Mesenchymal stem cell (in vitro differentiated cells and primary cell): Measurements from ENCODE around the gene DAGLB.

ENCODE experiments used
- DNase-seq: peaks from one replicate; pipeline ENCODE4 v3.0.0-alpha.2; 2013
- H2AFZ ChIP-seq: one replicate; pipeline ENCODE4 v1.6.1; 2013; ENCODE audit warnings: low read depth, mild to moderate bottlenecking, control low read depth, inconsistent platforms, low read length, moderate library complexity
- H2AK5ac ChIP-seq: 2 replicates; pipeline ENCODE4 v1.6.1; 2013; ENCODE audit warnings: low read length, moderate library complexity, mild to moderate bottlenecking, inconsistent platforms; ENCODE audit not compliant: severe bottlenecking
- H2BK120ac ChIP-seq: one replicate; pipeline ENCODE4 v1.6.1; 2013; ENCODE audit warnings: low read depth, mild to moderate bottlenecking, inconsistent platforms, low read length, moderate library complexity
- H2BK12ac ChIP-seq, 2 experiments: one replicate each; pipeline ENCODE4 v1.6.1; 2013; ENCODE audit warnings: inconsistent platforms in 2 of 2, low read length in 2 of 2, mild to moderate bottlenecking in 2 of 2, moderate library complexity in 2 of 2, control low read depth in 1 of 2
- H2BK15ac ChIP-seq: one replicate; pipeline ENCODE4 v1.6.1; 2013; ENCODE audit warnings: mild to moderate bottlenecking, low read depth, inconsistent platforms; ENCODE audit not compliant: poor library complexity, severe bottlenecking
- H2BK5ac ChIP-seq: 2 replicates; pipeline ENCODE4 v1.6.1; 2013; ENCODE audit warnings: low read depth, mild to moderate bottlenecking, low read length, control low read depth, inconsistent platforms; ENCODE audit not compliant: poor library complexity, severe bottlenecking
- H3K14ac ChIP-seq, 2 experiments: one replicate each; pipeline ENCODE4 v1.6.1; 2013; ENCODE audit warnings: inconsistent platforms in 2 of 2, low read length in 2 of 2, control low read depth in 1 of 2, mild to moderate bottlenecking in 1 of 2, moderate library complexity in 1 of 2
- H3K18ac ChIP-seq, 2 experiments: one replicate each; pipeline ENCODE4 v1.6.1; 2013; ENCODE audit warnings: inconsistent platforms in 2 of 2, low read length in 2 of 2, control low read depth in 1 of 2, low read depth in 1 of 2, mild to moderate bottlenecking in 1 of 2
- H3K23ac ChIP-seq, 2 experiments: one replicate each; pipeline ENCODE4 v1.6.1; 2013; ENCODE audit warnings: inconsistent platforms in 2 of 2, low read length in 2 of 2, mild to moderate bottlenecking in 2 of 2, moderate library complexity in 2 of 2, control low read depth in 1 of 2
- H3K27ac ChIP-seq: 2 replicates; pipeline ENCODE4 v1.5.1; 2013; ENCODE audit warnings: mild to moderate bottlenecking, moderate library complexity, low read length, control low read depth, inconsistent platforms; ENCODE audit not compliant: poor library complexity, severe bottlenecking
- H3K27me3 ChIP-seq, 2 experiments: 2 replicates each; pipeline versions ENCODE4 v1.6.1 to v1.7.0; 2013; ENCODE audit warnings: low read length in 2 of 2, mild to moderate bottlenecking in 2 of 2, moderate library complexity in 2 of 2, control low read depth in 1 of 2, inconsistent platforms in 1 of 2; ENCODE audit not compliant: control insufficient read depth in 1 of 2, insufficient read depth in 1 of 2
- H3K36me3 ChIP-seq, 2 experiments: 2 replicates each; pipeline versions ENCODE4 v1.6.1 to v1.7.0; 2013; ENCODE audit warnings: low read length in 2 of 2, control low read depth in 1 of 2, inconsistent platforms in 1 of 2, low read depth in 1 of 2, mild to moderate bottlenecking in 1 of 2; ENCODE audit not compliant: insufficient read depth in 2 of 2, control insufficient read depth in 1 of 2
- H3K4ac ChIP-seq, 2 experiments: one replicate each; pipeline ENCODE4 v1.6.1; 2013; ENCODE audit warnings: inconsistent platforms in 2 of 2, low read length in 2 of 2, mild to moderate bottlenecking in 2 of 2, moderate library complexity in 2 of 2, control low read depth in 1 of 2, low read depth in 1 of 2
- H3K4me1 ChIP-seq: 2 replicates; pipeline ENCODE4 v1.6.1; 2013; ENCODE audit warnings: low read depth, low read length, control low read depth; ENCODE audit not compliant: control insufficient read depth, insufficient read depth
- H3K4me2 ChIP-seq: 2 replicates; pipeline ENCODE4 v1.6.1; 2013; ENCODE audit warnings: low read length, mild to moderate bottlenecking, inconsistent platforms; ENCODE audit not compliant: poor library complexity, severe bottlenecking
- H3K4me3 ChIP-seq, 2 experiments: 2 replicates each; pipeline versions ENCODE4 v1.5.1 to v1.7.0; 2013; ENCODE audit warnings: low read length in 2 of 2, mild to moderate bottlenecking in 2 of 2, control low read depth in 1 of 2, low read depth in 1 of 2; ENCODE audit not compliant: insufficient read depth in 1 of 2
- H3K79me1 ChIP-seq: replicated peaks from 2 replicates; pipeline ENCODE4 v1.6.1; 2013; ENCODE audit warnings: mild to moderate bottlenecking, control low read depth, low read length, inconsistent platforms; ENCODE audit not compliant: poor library complexity, severe bottlenecking
- H3K9ac ChIP-seq: 2 replicates; pipeline ENCODE4 v1.7.0; 2013; ENCODE audit warnings: mild to moderate bottlenecking, low read length, moderate library complexity
- H3K9me3 ChIP-seq: 2 replicates; pipeline ENCODE4 v1.7.0; 2013; ENCODE audit warnings: mild to moderate bottlenecking, low read length; ENCODE audit not compliant: control insufficient read depth
- H4K8ac ChIP-seq: one replicate; pipeline ENCODE4 v1.6.1; 2013; ENCODE audit warnings: inconsistent platforms, mild to moderate bottlenecking, low read length, moderate library complexity
- H4K91ac ChIP-seq: one replicate; pipeline ENCODE4 v1.6.1; 2013; ENCODE audit warnings: mild to moderate bottlenecking, low read length, inconsistent platforms
- WGBS: methylation state at CpG from one replicate; pipeline ENCODE4 v1.1.7; 2013; ENCODE audit warnings: mixed read lengths; 5-methylcytosine and 5-hydroxymethylcytosine counted together

DAGLB gene

DNA sequence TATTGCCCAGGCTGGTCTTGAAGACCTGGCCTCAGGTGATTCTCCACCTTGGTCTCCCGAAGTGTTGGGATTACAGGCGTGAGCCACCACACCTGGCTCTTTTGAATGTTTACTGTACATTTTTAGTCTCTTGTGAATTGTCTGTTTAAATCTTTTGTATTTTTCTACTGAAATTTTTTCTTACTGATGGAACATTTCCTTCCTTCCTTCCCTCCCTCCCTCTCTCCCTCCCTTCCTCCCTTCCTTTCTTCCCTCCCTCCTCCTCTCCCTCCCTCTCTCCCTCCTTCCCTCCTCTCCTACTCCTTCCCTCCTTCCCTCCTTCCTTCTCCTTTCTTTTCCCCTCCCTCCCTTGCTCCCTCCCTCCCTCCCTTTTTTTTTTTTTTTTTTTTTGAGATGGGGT is 58.0 kb downstream of the DAGLB start:
- Histone ChIP-seq H2BK5ac (no peak overlapping the region), H2AK5ac (no peak overlapping the region), H3K9me3 (no peaks in the 10 kb centered on the region), H3K27me3 (no peaks in the 10 kb centered on the region), H3K4ac (no peak overlapping the region), H3K4me1 (peaks cover 18% of the 10 kb centered on the region), H2AFZ (no peak overlapping the region), H2BK12ac (no peak overlapping the region), H2BK120ac (no peak overlapping the region), H3K4me3 (no peak overlapping the region), H3K18ac (no peak overlapping the region), H3K23ac (no peak overlapping the region), H3K27ac (no peak overlapping the region), H2BK15ac (no peak overlapping the region), H3K9ac (no peak overlapping the region), H3K4me2 (no peak overlapping the region), H3K36me3 (peaks cover 38 to 60% of the 10 kb centered on the region in 2 experiments), H4K91ac (no peak overlapping the region), H3K79me1 (no peaks in the 10 kb centered on the region), H3K14ac (no peak overlapping the region), H4K8ac (no peak overlapping the region)
- no peak for DNase-seq
- WGBS: no CpG with 5 or more reads among the region's 2 CpGs

DNA sequence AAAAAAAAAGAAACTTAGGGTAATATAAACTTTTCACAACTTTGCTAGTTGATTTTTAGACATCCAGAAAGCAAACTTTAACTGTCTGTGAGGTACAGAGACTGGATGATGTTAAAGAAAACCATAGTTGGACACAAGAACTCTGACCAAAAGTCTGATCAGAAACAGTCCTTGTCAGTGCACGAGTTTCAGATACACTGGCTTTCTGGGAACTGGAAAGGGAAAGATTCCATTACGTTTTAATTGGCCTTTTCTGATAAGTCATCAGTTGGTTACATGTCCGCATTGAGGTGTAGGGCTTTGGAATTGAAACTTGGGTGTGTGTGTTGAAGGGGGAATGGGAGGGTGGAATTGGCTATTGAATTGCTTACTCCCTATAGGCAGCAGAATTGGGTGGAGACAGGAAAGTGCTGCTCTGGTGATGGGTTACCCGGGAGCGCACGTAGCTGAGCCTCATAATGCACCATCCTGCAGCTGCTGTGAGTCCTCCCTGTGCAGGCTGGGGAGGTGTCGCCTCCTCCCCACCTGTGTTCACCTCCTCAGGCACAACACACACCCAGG is 59.9 kb downstream of the DAGLB start:
- no peak overlapping the region for H2AFZ ChIP-seq
- H3K4me1 ChIP-seq: peaks cover 18% of the 10 kb centered on the region
- no peak overlapping the region for H2BK5ac ChIP-seq
- H3K36me3 ChIP-seq: peaks cover 29 to 53% of the 10 kb centered on the region in 2 experiments
- H3K27ac ChIP-seq: no peak overlapping the region
- H2BK12ac ChIP-seq: no peak overlapping the region
- H3K4me2 ChIP-seq: no peak overlapping the region
- H3K18ac ChIP-seq: no peak overlapping the region
- H3K9ac ChIP-seq: peak overlapping the region; percentile 53
- H4K8ac ChIP-seq: no peak overlapping the region
- no peak overlapping the region for H4K91ac ChIP-seq
- 95% methylated on average over 6 of the region's 7 CpGs for WGBS
- H3K4ac ChIP-seq: no peak overlapping the region
- H2AK5ac ChIP-seq: no peak overlapping the region
- H3K27me3 ChIP-seq: no peaks in the 10 kb centered on the region
- no peaks in the 10 kb centered on the region for H3K79me1 ChIP-seq
- H3K9me3 ChIP-seq: no peaks in the 10 kb centered on the region
- H3K4me3 ChIP-seq: no peak overlapping the region
- no peak overlapping the region for H2BK15ac ChIP-seq
- no peak for DNase-seq
- no peak overlapping the region for H3K14ac ChIP-seq
- no peak overlapping the region for H3K23ac ChIP-seq
- H2BK120ac ChIP-seq: no peak overlapping the region

DNA sequence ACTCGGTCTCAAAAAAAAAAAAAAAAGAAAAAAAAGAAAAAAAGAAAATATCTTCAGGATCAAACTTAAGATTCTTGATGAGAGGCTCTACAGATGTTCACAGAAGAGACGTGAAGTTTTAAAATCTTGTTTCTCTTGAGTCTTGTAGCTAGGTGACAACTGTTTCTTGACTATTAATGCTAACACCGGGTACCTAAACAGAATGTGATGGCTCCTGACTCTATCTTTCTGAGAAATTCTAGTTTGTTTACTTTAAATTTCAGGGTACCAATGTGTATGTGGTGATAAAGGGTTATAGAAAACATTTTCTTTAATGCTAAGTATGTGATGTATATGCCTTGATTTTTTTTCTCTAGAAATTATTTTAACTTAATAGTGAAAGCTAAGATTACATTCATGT is 61.0 kb downstream of the DAGLB start:
- Histone ChIP-seq H3K14ac (no peak overlapping the region), H2BK12ac (no peak overlapping the region), H3K9me3 (no peaks in the 10 kb centered on the region), H3K27me3 (no peaks in the 10 kb centered on the region), H3K4ac (no peak overlapping the region), H2BK120ac (no peak overlapping the region), H3K27ac (peak overlapping the region; percentile 30), H4K8ac (no peak overlapping the region), H2BK15ac (no peak overlapping the region), H2BK5ac (no peak overlapping the region), H3K4me1 (peaks cover 23% of the 10 kb centered on the region), H3K36me3 (peaks cover 29 to 43% of the 10 kb centered on the region in 2 experiments), H3K18ac (no peak overlapping the region), H4K91ac (no peak overlapping the region), H3K79me1 (no peaks in the 10 kb centered on the region), H3K4me2 (no peak overlapping the region), H2AK5ac (no peak overlapping the region), H3K9ac (peak overlapping the region; percentile 53), H3K23ac (no peak overlapping the region), H3K4me3 (no peak overlapping the region), H2AFZ (no peak overlapping the region)
- no peak for DNase-seq
- 97% methylated on average over 2 of the region's 3 CpGs for WGBS

DNA sequence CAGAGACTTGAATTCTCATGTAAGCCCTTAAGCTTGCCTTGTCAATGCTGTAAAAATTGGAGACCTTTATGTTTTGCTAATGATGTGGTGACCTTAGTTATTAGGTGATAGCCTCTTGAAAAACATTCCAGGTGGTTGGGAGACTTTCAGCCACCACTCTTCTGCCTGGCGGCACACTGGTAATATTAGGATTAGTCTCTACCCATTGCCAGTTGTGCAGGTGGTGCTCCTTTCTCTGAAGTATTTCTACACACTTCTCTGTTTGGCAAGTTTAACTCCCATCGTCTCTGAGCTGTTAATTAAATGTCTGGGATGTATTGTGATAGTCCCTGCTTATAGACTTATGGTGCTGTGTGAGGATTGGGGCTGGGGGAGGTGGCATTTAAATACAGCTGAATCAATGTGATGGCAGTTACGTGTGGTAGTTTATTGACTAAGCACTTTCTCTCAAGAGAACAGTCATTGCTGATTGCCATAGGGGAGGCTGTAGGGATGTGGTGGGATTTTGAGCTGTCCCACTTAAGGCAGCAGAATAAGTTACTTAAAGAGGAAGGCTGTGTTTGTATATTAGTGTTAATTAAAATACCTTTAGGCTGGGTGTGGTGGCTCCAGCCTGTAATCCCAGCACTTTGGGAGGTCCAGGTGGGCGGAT is 61.7 kb downstream of the DAGLB start:
- Histone ChIP-seq H3K27ac (peak overlapping the region; percentile 81), H2BK5ac (no peak overlapping the region), H3K27me3 (no peaks in the 10 kb centered on the region), H3K9me3 (no peaks in the 10 kb centered on the region), H2BK120ac (no peak overlapping the region), H3K23ac (no peak overlapping the region), H3K36me3 (peaks cover 26 to 36% of the 10 kb centered on the region in 2 experiments), H3K14ac (no peak overlapping the region), H3K9ac (peak overlapping the region; percentile 79), H2AK5ac (peak overlapping the region; percentile 39), H3K4me3 (peak overlapping the region in 1 of 2 experiments; percentile 45), H3K4ac (no peak overlapping the region), H3K4me1 (peaks cover 24% of the 10 kb centered on the region), H4K91ac (no peak overlapping the region), H2BK12ac (no peak overlapping the region), H2AFZ (no peak overlapping the region), H4K8ac (peak overlapping the region; percentile 12), H3K79me1 (no peaks in the 10 kb centered on the region), H2BK15ac (no peak overlapping the region), H3K18ac (no peak overlapping the region), H3K4me2 (peak overlapping the region; percentile 30)
- WGBS: 84% methylated on average over 4 of the region's 4 CpGs
- peak; percentile 39 for DNase-seq
